NCI-H2029 (cell line): ENCODE results near the gene RIPOR3.
"Not testable (repeated sequence)": the region's sequence is repeated elsewhere in the genome, so short reads cannot be mapped to it uniquely, and the experiment has no call there.

Experiments used
- DNase-seq: peaks from one replicate; lab custom pipeline; 2025; lab: John Stamatoyannopoulos, UW

RIPOR3 gene

DNA sequence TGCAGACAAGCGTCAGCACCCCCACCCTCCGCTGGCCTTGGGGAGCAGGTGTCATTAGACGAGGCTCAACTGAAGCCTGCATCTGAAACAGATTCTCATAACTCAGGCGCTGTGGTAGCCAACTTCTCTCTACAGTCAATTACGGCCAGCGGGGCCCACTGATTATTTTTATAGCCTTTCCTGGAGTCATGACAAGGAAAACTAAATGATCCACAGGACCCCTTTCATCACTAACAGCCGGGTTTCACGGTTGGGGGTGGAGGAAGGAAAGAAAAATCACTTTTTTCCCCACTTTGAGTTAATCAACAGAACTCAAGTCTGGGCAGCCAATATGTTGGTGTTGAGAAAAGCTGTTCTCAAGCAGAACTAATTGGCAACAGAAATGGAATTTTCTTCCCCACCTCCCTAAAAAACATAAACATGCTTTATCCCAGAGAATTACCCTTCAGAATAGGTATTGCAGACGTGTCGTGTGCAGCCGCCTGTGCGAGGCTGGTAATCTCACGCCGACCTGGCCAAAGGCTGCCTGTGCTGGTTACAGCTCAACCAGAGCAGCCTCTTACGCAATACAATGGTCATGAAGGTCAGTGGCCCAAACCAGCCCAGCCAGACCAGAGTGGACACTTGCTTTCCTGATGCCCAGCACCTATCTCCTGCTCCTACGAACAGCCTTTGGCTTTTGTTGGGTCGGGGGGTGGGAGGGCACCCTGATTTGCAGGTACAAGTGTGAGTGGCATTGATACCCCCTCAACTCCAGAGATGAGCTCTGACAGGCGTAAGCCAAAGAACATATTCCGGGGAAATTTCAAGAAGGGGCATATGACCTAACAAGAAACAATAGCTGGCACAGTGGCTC lies 11.0 kb downstream of the RIPOR3 start:
- DNase-seq, result no peak

DNA sequence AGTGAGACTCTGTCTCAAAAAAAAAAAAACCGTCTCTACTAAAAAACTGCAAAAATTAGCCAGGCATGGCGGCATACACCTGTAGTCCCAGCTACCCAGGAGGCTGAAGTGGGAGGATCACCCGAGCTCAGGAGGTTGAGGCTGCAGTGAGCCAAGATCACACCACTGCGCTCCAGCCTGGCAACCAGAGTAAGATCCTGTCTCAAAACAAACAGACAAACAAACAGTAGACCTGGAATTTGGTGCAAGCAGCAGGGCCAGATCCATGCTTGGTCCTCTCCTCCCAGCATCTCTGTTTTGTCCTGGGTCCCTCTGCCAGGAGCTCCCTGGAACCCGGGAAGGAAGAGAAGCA lies 11.6 kb downstream of the RIPOR3 start:
- DNase-seq, result no peak

DNA sequence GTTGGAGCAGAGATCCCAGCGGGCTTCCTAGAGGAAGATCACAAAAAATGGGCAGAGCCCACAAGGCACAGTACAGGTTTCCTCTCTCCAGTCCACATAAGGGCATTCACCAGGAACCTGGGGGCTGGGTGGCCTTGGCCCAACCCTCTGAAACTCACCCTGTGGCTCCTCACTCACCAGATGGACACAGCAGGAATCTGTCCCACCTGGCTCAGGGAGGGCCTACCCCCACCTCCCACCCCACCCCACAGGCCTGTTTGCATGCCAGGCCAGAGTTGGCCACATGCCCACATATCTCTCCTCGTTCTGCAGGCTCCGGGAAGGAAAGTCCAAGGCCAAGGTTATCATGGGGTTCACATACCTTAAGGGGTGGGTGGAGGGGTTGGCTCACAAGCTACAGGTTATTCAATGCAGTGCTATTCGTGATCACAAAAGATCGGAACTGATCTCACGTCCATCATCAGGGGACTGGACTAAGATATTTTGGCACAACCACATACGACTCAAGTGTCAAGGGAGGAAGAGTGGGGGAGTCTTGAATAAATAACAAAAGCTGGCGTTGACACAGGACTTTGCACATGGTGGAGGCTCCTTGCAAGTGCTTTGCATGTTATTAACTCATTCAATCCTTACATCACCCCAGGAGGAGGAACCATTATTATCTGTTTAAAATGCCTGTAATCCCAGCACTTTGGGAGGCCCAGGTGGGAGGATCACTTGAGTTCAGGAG lies 13.0 kb downstream of the RIPOR3 start:
- DNase-seq, result peak; percentile 10

DNA sequence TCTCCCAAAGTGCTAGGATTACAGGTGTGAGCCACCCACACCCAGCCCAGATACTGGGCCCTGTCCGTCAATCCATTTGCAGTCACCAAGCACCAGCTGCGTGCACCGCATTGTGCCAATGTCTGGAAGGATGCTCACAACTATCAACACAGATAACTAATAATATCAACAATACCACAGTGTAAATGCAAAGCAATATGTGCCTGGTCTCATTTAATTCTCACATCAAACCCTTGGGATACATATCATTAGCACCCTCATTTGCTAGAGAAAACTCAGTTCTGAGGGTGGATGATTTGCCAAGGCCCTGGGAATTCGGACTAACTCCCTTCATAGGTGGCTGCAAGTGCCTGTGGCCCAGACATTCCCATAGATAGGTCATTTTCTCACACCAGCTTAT lies 14.5 kb downstream of the RIPOR3 start:
- no peak for DNase-seq

DNA sequence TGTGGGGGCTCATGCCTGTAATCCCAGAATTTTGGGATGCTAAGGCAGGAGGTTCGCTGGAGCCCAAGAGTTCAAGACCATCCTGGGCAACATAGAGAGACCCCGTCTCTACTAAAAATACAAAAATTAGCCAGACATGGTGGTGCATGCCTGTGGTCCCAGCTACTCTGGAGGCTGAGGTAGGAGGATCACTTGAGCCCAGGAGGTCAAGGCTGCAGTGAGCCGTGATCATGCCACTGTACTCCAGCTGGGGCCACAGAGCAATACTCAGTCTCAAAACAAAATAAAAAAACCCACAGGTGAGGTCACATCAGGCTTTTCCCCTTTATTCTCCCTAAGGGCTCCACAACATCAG lies 15.0 kb downstream of the RIPOR3 start:
- DNase-seq, result not testable (repeated sequence)

DNA sequence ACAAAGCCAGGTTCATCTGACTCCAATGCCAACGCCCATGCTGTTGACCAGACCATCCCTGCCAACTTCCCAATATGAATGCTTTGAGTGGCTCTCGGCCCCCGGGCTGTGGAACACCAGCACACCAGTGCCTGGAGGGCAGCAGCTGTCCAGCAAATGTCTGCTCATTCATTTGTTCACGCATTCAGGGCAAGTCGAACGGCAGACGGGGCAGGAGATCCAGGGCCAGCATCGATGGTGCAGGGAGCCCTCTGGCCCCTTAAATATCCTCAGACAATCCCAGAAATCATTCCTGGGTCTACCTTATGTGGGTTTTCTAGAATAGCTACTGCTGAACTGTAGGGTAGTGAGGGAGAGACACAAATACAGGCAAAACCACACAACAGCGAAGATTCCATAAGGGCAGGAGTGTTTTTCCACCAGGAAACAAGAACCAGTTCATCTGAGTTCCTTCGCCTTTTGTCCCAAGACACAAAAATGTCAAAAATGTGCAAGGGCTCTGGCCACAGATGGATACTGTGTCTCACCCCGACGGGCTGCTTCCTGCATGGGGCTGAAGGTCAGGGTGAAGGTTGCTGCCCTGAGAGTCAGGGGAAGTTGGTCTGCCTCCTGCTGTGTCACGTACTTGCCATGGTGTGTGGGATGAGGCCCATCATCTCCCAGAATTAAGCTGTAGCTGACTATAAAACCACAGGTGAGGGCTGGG lies 15.5 kb downstream of the RIPOR3 start:
- DNase-seq, result no peak

DNA sequence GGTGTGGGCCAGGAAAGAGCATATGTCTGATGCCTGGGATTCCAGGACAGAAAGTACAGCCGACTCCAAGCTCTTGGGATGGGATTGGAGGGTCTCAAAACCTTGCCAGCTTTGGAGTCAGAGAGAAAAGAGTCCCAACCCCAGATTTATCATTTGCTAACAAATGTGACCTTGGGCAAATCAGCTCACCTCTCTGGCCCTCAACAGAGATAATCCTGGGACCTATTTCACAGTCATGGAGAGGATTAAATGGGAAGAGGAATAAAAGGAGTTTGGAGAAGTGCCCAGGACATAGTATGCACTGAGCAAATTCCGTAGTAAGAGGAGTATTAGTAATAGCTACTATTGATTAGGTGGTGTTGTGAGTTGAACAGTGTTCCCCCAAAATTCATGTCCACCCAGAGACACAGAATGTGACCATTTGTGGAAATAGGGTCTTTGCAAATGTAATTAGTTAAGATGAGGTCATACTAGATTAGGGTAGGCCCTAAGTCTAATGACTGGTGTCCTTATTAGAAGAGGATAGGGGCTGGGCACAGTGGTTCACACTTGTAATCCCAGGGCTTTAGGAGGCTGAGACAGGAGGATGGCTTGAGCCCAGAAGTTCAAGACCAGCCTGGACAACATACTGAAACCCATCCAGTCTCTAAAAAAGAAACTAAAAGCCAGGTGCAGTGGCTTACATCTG lies 17.1 kb downstream of the RIPOR3 start:
- no peak for DNase-seq

DNA sequence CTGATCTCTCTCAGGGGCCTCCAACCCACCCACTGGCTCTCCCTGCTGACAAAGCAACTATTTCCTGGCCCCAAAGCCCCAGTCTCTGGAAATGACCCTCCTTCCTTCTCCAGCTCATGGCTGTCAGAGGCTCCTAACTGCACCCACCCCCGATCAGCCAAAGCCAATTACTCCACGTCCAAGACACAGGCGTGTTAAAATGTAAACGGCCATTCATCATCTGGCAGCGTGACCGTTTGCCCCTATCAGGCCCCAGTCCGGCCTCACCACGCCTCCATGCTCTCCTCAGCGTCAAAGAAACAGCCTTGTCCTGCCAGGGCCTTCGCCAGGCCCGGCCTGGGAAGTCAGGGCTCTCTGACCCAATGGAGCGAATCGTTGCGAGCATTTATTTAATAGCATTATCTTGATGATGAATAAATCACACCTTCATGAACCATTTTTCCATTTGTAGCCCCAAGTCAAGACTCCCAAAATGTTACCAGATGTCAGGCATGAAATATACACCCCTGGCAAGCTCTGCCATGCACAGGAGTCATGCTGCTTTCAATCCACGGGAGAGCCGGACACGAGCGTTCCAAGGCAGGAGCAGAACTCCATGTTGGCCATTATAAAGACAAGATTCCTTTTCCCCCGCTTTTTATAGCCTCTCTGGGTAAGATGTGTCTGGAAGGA lies 17.7 kb downstream of the RIPOR3 start:
- no peak for DNase-seq

DNA sequence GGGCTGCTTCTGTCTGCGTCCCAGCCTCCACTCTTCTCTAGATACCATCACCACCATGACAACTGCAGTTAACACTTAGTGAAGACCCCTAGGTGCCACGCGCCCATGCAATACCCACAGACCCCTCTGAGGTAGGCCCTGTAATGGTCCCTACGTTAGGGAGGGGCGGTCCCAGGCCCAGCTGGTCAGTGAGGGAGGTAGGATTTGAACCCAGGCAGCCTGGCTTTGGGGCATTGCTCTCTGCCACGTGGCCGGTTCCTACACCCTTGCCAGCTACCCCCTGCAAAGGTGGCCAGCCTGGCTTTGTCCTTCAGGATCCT lies 18.2 kb downstream of the RIPOR3 start:
- DNase-seq, result no peak

DNA sequence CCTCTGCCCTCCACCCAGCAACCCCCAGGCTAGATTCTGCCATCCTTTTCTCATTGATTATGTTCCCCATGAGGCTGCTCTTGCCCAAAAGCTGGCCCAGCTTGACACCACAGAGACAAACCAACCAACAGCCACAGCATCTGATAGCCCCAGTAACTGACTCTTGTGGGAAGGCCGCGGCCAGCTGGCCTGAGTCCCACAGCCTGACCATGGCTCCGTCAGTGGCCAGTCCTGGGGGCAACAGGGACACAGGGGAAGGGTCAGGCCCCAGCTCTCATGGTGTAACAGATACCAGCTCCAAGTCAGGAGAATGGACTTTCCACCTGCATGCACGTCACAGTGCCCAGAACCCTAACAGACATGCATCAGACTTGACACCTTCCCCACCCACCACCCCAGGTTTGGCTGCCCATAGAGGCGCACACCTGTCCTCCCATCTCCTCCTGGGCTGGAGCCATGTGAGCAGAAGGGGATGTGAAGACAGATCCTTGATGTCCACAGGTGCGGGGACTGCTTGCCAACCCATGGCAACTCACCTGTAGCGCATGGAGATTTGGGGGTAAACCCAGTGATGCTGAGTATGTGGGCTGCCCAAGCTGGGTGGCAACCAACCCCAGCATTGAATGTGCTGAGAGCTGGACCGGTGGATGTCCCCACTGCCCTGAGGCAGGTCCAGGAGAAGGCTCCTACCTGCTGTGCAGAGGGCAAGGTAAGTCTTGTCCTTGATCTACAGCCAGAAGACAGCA lies 18.8 kb downstream of the RIPOR3 start:
- no peak for DNase-seq

DNA sequence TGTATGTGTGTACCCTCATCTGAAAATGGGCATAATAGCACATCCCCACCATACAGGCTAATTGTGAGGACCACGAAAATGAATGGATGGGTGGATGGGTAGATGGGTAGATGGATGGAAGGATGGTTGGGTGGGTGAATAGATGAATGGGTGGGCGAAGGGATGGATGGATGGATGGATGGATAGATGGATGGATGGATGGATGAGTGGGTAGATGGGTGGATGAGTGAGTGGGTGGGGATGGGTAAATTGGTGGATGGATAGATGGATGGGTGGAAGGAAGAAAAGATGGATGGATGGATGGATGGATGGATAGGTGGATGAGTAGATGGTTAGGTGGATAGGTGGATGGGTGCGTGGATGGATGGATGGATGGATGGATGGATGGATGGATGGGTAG lies 19.7 kb downstream of the RIPOR3 start:
- no peak for DNase-seq

DNA sequence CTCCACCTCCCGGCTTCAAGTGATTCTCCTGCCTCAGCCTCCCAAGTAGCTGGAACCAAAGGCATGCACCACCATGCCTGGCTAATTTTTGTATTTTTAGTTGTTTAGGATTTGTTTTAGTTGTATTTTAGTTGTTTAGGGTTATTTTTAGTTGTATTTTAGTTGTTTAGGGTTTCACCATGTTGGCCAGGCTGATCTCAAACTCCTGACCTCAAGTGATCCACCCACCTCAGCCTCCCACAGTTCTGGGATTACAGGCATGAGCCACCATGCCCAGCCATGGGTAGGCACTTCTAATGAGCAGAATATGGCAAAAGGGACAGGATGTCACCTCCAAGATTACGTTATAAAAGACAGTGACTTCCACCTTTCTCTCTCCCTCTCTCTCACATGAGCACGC lies 20.3 kb downstream of the RIPOR3 start:
- not testable (repeated sequence) for DNase-seq

DNA sequence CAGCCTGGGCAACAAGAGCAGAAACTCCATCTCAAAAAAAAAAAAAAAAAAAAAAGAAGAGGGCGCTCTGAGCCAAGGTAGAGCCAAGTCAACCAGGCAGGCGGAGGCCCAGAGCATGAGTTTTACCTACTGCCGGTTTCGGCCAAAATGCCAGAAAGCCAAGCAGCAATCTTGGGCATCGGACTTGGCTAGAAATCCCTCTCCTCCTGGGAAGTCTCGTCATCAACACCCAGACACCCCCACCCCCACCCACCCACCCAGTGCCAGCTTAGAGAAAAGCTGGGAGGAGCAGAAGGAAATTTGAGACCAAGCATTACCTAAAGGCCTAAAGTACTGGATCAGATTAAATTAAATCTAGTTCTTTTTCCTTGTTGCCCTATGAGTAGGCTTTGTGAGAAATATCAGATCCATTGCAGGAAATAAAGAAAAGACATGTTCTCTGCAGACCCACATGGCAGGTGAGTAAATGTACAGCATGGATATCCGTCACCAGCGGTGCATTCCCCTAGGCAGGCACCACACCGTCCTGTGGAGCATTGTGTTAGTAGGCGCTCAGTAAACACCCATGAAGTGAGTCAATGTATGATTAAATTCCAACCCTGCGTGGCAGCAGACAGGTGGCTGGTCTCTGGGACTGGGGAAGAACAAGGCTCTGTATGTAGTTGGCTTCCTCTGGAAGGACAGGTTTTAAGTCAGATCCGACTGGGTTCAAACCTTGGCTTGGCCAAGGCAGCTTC lies 21.0 kb downstream of the RIPOR3 start:
- peak; percentile 68 for DNase-seq

DNA sequence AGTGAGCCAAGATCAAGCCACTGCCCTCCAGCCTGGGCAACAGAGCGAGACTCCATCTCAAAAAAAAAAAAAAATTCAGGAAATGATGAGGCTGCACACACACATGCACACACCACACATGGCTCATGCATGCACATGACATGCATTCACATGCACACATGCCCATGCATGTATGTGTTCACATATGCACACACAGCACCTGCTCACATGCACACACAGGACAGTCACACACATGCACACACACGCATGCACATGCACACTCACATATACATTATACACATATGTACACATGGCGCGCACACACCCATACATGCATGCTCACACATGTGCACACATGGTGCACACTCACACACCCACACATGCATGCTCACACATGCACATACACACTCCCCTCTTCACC lies 22.5 kb downstream of the RIPOR3 start:
- no peak for DNase-seq

DNA sequence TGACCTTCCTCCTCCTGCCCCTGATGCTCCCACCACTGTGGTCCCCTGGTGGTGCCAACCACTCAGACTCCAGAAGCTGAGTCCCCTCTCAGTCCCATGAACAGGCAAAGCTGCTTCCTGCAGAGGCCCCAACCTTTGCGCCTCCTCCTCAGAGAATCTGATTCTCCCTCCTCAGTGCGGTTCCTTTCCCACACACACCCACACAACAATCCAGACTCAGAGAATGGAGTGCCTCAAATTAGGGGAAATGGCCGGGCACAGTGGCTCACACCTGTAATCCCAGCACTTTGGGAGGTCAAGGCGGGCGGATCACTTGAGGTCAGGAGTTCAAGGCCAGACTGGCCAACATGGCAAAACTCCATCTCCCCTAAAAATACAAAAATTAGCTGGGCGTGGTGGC lies 23.0 kb downstream of the RIPOR3 start:
- no peak for DNase-seq

DNA sequence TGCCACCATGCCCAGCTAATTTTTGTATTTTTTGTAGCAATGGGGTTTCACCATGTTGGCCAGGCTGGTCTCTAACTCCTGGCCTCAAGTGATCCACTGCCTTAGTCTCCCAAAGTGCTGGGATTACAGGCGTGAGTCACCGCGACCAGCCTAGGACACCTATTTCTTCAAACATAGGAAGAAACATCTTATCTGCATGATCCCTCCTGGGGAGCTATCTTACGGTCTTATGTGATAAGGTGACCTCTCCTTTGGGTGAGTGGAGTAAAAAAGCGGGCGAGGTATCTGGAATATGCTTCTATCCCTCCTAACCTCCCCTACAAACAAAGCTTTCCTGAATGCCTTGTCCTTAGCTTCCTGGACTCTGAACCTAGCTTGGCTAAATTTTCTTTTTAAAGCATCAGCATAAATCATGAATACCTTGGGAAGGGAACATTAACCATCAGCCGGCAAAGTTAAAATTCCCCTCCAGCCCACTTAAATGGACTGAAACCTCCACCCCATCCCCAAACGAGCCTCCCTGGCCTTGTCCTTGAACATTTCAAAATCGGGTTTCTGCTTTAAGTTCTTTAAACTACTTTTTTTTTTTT lies 24.5 kb downstream of the RIPOR3 start:
- DNase-seq, result no peak

DNA sequence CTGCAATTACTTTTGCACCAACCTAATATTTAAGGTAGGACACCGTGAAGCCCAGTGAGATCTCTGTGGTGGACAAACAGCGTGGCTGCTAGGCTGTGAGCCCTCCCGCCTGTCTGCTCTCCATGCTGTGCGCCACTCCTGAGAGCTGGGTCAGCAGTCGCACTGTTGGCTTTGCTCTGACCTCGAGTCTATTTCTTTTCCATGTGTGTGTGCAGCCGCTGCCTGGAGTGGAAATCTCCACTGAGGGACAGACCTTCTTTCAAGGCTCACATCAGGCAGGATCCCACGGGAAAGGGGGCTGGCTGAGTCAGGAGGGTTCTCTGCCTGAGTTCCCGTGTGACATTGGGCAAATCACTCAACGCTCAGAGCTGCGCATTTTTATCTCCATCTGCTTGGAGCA lies 27.1 kb downstream of the RIPOR3 start:
- no peak for DNase-seq

DNA sequence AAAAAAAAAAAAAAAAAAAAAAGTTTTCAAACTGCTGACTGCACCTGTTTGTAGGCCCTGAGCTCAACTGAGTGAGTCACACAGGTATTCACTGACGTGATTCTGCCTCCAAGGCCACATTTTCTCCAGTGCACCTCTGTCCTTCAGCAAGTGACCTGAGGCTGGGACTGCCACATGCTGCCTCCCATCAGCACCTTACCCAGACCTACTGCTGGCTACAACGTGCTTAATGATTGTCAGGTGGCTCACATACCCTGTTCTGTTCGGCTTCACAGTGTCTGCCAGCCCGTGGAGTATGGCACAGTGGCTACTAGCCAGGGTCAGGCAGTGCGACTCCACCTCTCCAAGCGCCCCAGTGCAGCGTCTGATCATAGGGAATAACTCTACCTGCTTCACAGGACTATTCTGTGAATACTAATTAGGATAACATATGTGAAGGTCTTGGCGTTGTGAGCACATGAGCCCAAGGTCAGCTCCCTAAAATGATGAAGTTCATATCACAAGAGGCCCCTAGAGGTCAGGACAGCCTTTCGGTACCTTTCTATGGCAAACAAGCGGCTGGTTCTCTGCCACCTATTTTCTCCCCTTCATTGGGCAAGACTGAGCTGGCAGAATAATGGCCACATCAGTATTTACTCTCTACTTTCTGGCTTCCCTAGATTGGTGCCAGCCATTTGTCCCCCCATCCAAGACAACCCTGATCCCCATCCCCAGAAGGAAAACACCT lies 28.1 kb downstream of the RIPOR3 start:
- no peak for DNase-seq

DNA sequence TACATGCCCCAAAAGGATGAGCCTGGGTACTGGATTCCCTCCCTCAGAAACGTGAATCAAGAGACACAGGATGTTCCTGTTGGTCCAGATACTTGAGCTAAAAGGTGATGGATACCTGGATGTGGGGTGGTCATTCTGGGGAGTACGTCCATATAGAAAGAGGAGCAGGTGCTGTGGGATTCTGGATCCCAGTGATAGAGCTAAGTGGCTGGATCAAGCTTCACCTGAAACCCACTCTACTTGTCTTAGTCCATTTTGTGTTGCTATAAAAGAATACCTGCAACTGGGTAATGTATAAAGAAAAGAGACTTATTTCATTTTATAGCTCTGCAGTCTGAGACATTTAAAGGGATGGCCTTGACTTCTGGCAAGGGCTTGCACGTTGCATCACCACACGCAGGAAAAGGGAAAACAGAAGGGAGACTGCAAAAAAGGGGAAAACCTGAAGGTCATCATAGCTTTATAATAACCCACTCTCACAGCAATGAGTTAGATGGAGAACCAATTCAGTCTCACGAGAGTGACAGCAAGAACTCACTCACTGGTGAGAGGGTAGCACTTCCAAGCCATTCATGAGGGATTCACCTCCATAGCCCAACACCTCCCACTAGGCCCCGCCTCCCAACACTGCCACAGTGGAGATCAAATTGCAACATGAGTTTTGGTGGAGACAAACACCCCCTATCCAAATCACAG lies 31.2 kb downstream of the RIPOR3 start:
- no peak for DNase-seq
